Cardiac fibroblast (primary cell): Measurements from ENCODE around the gene SLC4A5.

Source experiments
- DNase-seq, 2 donors: peaks; one replicate each; pipeline versions ENCODE4 v3.0.0 to v3.0.0-alpha.2; 2010; ENCODE audit warnings: low read depth in 2 of 2
- H3K4me3 ChIP-seq, 2 donors: replicated peaks in 1 of 2; 1 replicate in 1 of 2; 2 replicates in 1 of 2; pipeline ENCODE4 v1.5.1; 2011; ENCODE audit warnings: low read depth in 2 of 2, low read length in 2 of 2, mild to moderate bottlenecking in 2 of 2, moderate library complexity in 1 of 2
- CTCF ChIP-seq: IDR thresholded peaks from one replicate; pipeline ENCODE4 v1.5.1; 2011; ENCODE audit warnings: low read depth, mild to moderate bottlenecking, low read length, inconsistent platforms

Gene SLC4A5

DNA sequence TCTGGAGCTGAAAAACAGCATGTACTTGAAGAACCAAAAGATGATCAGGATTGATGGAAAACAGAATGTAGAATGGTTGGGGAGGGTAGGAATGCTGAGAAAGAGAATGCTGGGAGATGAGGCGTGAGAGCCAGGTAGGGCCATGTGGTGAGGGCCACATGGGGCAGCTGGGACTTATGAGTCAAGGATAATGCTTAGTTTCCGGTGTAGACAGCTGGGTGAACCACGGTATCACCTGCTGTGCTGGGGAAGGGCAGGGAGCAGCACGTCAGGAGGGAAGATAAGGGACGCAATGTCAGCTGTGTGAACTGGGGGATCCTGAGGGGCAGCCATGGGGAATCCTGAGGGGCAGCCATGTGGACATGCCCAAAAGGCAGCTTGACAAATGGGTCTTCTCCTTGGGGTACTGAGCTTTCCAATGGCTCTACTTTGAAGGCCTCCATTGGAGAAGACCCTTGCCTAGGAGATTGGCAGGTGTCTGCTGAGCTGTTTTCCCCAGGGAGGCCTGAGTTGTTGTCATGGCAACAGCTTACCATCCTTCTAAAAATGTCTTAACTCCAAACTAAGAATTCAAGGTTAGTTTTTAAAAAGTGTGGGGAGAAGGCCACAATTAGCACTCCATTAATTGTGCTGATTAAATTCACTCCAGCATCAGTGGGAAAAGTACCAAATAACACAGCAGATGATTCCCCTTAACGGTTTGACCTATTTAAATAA, 93.7 kb downstream of the SLC4A5 start:
- no peak for TF ChIP-seq CTCF
- no peak for DNase-seq
- no peak overlapping the region for H3K4me3 ChIP-seq

DNA sequence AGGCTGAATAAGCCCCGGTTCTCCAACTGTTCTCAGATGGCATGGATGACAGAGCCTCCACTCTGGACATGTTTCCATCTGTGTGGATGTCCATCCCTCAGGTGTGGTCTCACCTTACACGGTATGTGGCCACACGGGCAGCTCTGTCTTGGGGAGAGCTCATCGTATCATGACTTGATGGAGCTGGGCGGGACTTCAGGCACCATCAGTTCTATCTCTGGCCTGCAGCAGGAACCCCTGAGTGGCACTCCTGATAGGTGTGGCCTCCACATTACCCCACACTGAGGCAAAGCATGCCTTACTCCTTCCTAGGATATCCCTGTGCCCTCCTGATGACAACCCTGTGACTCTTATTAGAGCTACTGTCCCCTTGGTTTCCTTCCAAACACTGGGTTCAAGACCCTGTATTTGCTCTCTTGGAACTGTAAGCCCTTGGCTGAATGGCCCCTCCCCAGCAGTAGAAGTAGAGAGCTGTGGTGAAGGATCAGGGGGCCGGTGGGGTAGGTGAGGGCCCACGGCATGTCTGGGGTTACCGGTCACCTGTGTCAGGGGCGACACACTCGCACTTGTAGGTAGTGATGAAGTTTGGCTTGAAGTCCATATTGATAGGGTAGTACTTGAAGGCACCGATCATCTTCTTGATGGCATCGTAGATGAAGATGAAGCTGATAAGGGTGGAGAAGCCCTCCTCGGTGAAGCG, 96.6 kb downstream of the SLC4A5 start:
- no peak for DNase-seq
- no peak for TF ChIP-seq CTCF

GRCh38 chr2:74244286-74244685, 98.9 kb downstream of the SLC4A5 start:
- TF ChIP-seq CTCF = no peak
- H3K4me3 ChIP-seq = no peak overlapping the region
- DNase-seq = no peak

More for the DNA sequence above, 96.6 kb downstream of the SLC4A5 start:
- no peak overlapping the region for H3K4me3 ChIP-seq

DNA sequence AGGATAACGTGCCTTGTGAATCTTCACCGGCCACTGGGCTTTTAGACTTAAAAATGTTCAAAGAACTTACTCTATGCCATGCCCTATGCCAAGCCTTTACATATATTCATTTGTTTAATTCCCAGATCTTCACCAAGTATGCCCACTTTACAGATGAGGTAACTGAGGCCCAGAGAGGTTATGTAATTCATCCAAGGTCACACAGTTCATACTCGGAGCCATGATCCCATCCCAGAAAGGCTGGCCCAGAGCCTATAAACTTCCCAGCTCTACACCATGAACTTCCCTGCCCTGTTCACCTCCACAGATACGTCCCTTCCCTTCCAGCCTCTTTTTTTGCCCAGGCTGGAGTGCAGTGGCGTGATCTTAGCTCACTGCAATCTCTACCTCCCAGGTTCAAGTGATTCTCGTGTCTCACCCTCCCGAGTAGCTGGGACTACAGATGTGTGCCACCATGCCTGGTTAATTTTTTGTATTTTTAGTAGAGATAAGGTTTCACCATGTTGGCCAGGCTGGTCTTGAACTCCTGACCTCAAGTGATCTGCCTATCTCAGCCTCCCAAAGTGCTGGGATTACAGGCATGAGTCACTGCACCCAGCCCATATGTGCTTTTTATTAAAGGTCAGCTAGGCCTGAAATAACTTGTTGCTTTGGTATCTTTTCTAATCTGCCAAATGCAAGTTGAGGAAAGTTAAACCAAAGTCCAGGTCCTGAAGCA, 100.7 kb downstream of the SLC4A5 start:
- TF ChIP-seq CTCF = no peak
- no peak for DNase-seq
- no peak overlapping the region for H3K4me3 ChIP-seq

GRCh38 chr2:74239346-74239745, 103.9 kb downstream of the SLC4A5 start:
- no peak for DNase-seq
- no peak for TF ChIP-seq CTCF

DNA sequence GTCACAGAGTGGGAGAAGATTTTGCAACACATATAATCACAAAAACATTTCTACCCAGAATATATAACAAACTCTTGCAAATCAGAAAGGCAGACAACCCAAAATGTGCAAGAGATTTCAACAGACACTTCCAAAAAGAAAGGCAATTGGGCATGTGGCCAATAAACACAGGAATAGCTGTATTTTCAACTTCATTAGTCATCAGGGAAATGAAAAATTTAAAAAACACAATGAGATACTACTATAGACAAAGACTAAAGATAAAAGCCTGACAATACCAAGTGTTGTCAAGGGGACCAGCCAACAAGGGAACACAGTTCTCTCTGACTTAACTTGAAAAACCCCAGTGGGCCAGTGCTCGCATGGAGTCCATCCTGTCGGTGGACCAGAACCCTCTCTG, 104.3 kb downstream of the SLC4A5 start:
- no peak overlapping the region for H3K4me3 ChIP-seq
- DNase-seq = peak; percentile 87 to 93
- TF ChIP-seq CTCF = no peak

More at GRCh38 chr2:74239346-74239745, 103.9 kb downstream of the SLC4A5 start:
- no peak overlapping the region for H3K4me3 ChIP-seq
